Calu3 (cell line): ENCODE results near the gene IMMP2L. TPM values are rescaled to one million over a fixed set of nuclear protein-coding genes. Genes with fewer than 3 reads are reported as not detected.
"Not testable (repeated sequence)": the region's sequence is repeated elsewhere in the genome, so short reads cannot be mapped to it uniquely, and the experiment has no call there.

ENCODE experiments used
- BruUV-seq: library from RNA; stranded (reverse); fragments of 400-500 nt; replicated peaks from 2 replicates; lab custom pipeline; 2021; lab: Mats Ljungman, UMichigan
- CTCF ChIA-PET: fragments of 300-600 bp; sonication (Branson Sonifier 250); formaldehyde crosslinking; loops from one replicate; lab custom pipeline; 2022; ENCODE audit warnings: antibody characterized with exemption; lab: Charles Lee
- DNase-seq: peaks from one replicate; pipeline ENCODE4 v3.0.0; 2022
- H3K27ac Mint-ChIP-seq: one replicate; pipeline ENCODE4 v1.8.0; 2022; ENCODE audit warnings: mixed read lengths; ENCODE audit not compliant: unreplicated experiment
- H3K27me3 Mint-ChIP-seq: one replicate; pipeline ENCODE4 v1.8.0; 2022; ENCODE audit warnings: mixed read lengths; ENCODE audit not compliant: unreplicated experiment
- H3K36me3 Mint-ChIP-seq: one replicate; pipeline ENCODE4 v1.8.0; 2022; ENCODE audit warnings: mild to moderate bottlenecking, moderate library complexity, mixed read lengths; ENCODE audit not compliant: insufficient read depth, unreplicated experiment
- H3K4me1 Mint-ChIP-seq: one replicate; pipeline ENCODE4 v1.8.0; 2022; ENCODE audit warnings: mild to moderate bottlenecking, low read depth, mixed read lengths; ENCODE audit not compliant: unreplicated experiment
- H3K4me3 Mint-ChIP-seq: one replicate; pipeline ENCODE4 v1.8.0; 2022; ENCODE audit warnings: mild to moderate bottlenecking, low read depth, moderate library complexity, mixed read lengths; ENCODE audit not compliant: unreplicated experiment
- H3K9me3 Mint-ChIP-seq: one replicate; pipeline ENCODE4 v1.8.0; 2022; ENCODE audit warnings: low read depth, mixed read lengths; ENCODE audit not compliant: unreplicated experiment
- CTCF ChIP-seq: fragments of 200-600 bp; IDR thresholded peaks from one replicate; pipeline ENCODE4 v1.8.0; 2022; ENCODE audit warnings: antibody characterized with exemption; ENCODE audit not compliant: unreplicated experiment
- intact Hi-C: fragments of 100-400 bp; cut with micrococcal nuclease; formaldehyde crosslinking; loops from one replicate; pipeline ENCODE4 v1.10.0; 2022; ENCODE audit not compliant: unreplicated experiment
- total RNA-seq: library from RNA; stranded (reverse); gene quantifications from 2 replicates; pipeline ENCODE4 v1.2.3, GENCODE V29; 2022

IMMP2L gene
- total RNA-seq, 1 experiment from 2014 or later = 28.6 TPM

GRCh38 chr7:110938165-110938564 lies 624.1 kb downstream of the IMMP2L start:
- BruUV-seq = no TSS peak
- intact Hi-C loops = no loop called here
- CTCF ChIA-PET = no interaction called here
- DNase-seq = no peak
- Mint-ChIP-seq H3K4me3 (no peak overlapping the region), H3K27ac (no peak overlapping the region), H3K36me3 (no peaks in the 10 kb centered on the region), H3K4me1 (no peaks in the 10 kb centered on the region), H3K9me3 (peaks cover 4% of the 10 kb centered on the region), H3K27me3 (no peaks in the 10 kb centered on the region)
- TF ChIP-seq CTCF = no peak

DNA sequence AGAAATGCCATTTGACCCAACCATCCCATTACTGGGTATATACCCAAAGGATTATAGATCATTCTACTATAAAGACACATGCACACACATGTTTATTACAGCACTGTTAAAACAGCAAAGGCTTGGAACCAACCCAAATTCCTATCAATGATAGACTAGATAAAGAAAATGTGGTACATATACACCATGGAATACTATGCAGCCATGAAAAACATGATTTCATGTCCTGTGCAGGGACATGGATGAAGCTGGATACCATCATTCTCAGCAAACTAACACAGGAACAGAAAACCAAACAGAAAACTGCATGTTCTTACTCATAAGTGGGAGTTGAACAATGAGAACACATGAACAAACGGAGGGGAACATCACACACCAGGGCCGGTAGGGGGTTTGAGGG lies 625.6 kb downstream of the IMMP2L start:
- H3K4me3 Mint-ChIP-seq, H3K36me3 Mint-ChIP-seq, DNase-seq, H3K27ac Mint-ChIP-seq, BruUV-seq, CTCF ChIA-PET, H3K9me3 Mint-ChIP-seq, H3K4me1 Mint-ChIP-seq, H3K27me3 Mint-ChIP-seq, intact Hi-C loops: not testable (repeated sequence)

- no peaks in the 10 kb centered on the region for H3K4me1 Mint-ChIP-seq
- no TSS peak for BruUV-seq
- no peak overlapping the region for H3K27ac Mint-ChIP-seq
These were observed 632.6 kb downstream of the IMMP2L start for GRCh38 chr7:110929480-110930249.

DNA sequence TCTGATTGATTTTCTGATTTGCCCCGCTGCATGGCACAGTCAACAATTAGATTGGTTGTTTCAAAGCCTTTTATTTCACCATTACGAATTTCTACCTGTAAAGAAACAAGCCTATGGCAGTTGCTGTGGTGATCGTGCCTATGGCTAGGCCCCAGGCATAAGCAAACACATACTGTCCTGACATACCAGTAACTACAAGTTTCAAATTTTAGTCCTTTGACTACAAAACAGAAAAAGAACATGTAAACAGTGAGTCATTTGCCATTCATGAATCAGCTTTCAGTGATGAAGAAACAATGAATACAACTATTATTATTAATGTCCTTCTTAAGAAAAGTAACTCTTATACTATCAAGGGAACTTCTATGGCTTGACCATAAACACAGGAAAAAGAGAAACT lies 639.4 kb downstream of the IMMP2L start:
- Mint-ChIP-seq H3K27ac (peak overlapping the region; percentile 42), H3K9me3 (no peaks in the 10 kb centered on the region), H3K4me1 (peaks cover 7% of the 10 kb centered on the region), H3K4me3 (no peak overlapping the region), H3K36me3 (no peaks in the 10 kb centered on the region), H3K27me3 (no peaks in the 10 kb centered on the region)
- intact Hi-C loops = no loop called here
- DNase-seq = peak; percentile 3
- BruUV-seq = no TSS peak
- CTCF ChIA-PET = no interaction called here
- no peak for TF ChIP-seq CTCF

More at GRCh38 chr7:110929480-110930249, 632.6 kb downstream of the IMMP2L start:
- no peak for DNase-seq
- Mint-ChIP-seq H3K9me3 (no peaks in the 10 kb centered on the region), H3K27me3 (no peaks in the 10 kb centered on the region), H3K36me3 (no peaks in the 10 kb centered on the region), H3K4me3 (no peak overlapping the region)
- TF ChIP-seq CTCF = no peak
- CTCF ChIA-PET = interaction anchor here (0.6 kb wide), 2 partner anchors 12 to 723 kb away, joined by 3 to 7 read pairs; no protein-coding TSS in a partner anchor
- intact Hi-C loops = no loop called here
